SK-N-SH treated with all-trans-retinoic acid at 6 μM for 48 hours (cell line): ENCODE measurements around the gene C10orf62.
"Not testable (repeated sequence)": the region's sequence is repeated elsewhere in the genome, so short reads cannot be mapped to it uniquely, and the experiment has no call there.

ENCODE experiments used
- ATAC-seq: fragments of 200-7000 bp; cut with Tn5 transposase; 3 replicates; pipeline ENCODE4 v1.9.1; 2020; ENCODE audit warnings: mild to moderate bottlenecking, moderate library complexity
- ARNTL ChIP-seq: fragments of 450-650 bp; formaldehyde crosslinking; IDR thresholded peaks from 2 replicates; pipeline ENCODE4 v1.5.0; 2020; ENCODE audit warnings: low read depth, mild to moderate bottlenecking, moderate library complexity, borderline replicate concordance
- BACH2 ChIP-seq: fragments of 250-450 bp; sonication (Bioruptor Pico); IDR thresholded peaks from 2 replicates; pipeline ENCODE4 v1.9.0; 2021; ENCODE audit warnings: mild to moderate bottlenecking, borderline replicate concordance
- CREB5 ChIP-seq: fragments of 250-450 bp; sonication (Bioruptor Pico); IDR thresholded peaks from 2 replicates; pipeline ENCODE4 v1.5.1; 2020; ENCODE audit warnings: low read depth, mild to moderate bottlenecking, moderate library complexity
- CSDC2 ChIP-seq: fragments of 250-450 bp; sonication (Bioruptor Pico); IDR thresholded peaks from 2 replicates; pipeline ENCODE4 v1.5.0; 2020; ENCODE audit warnings: mild to moderate bottlenecking, moderate library complexity
- CSRNP3 ChIP-seq: fragments of 250-450 bp; sonication (Bioruptor Pico); IDR thresholded peaks from 2 replicates; pipeline ENCODE4 v1.5.1; 2021; ENCODE audit warnings: mild to moderate bottlenecking, moderate library complexity
- ESRRG ChIP-seq: fragments of 250-450 bp; sonication (Bioruptor Pico); IDR thresholded peaks from 2 replicates; pipeline ENCODE4 v1.6.1; 2021; ENCODE audit warnings: mild to moderate bottlenecking
- GLIS3 ChIP-seq: fragments of 250-450 bp; sonication (Bioruptor Pico); IDR thresholded peaks from 2 replicates; pipeline ENCODE4 v1.5.0; 2020; ENCODE audit warnings: mild to moderate bottlenecking, moderate library complexity
- ISL1 ChIP-seq: fragments of 250-450 bp; sonication (Bioruptor Pico); IDR thresholded peaks from 2 replicates; pipeline ENCODE4 v2.1.2; 2022; ENCODE audit warnings: mild to moderate bottlenecking, moderate library complexity
- PATZ1 ChIP-seq: fragments of 250-450 bp; sonication (Bioruptor Pico); IDR thresholded peaks from 2 replicates; pipeline ENCODE4 v1.8.0; 2020; ENCODE audit warnings: mild to moderate bottlenecking, moderate library complexity, borderline replicate concordance
- PPARA ChIP-seq: fragments of 250-450 bp; sonication (Bioruptor Pico); IDR thresholded peaks from 2 replicates; pipeline ENCODE4 v1.5.0; 2020; ENCODE audit warnings: mild to moderate bottlenecking, borderline replicate concordance
- RARB ChIP-seq: fragments of 250-450 bp; sonication (Bioruptor Pico); IDR thresholded peaks from 2 replicates; pipeline ENCODE4 v1.8.0; 2021; ENCODE audit warnings: mild to moderate bottlenecking, moderate library complexity
- SNAI2 ChIP-seq: fragments of 250-450 bp; sonication (Bioruptor Pico); IDR thresholded peaks from 2 replicates; pipeline ENCODE4 v1.5.0; 2020; ENCODE audit warnings: mild to moderate bottlenecking, moderate library complexity
- TCF4 ChIP-seq: fragments of 250-450 bp; sonication (Bioruptor Pico); IDR thresholded peaks from 2 replicates; pipeline ENCODE4 v1.8.0; 2021; ENCODE audit warnings: mild to moderate bottlenecking, moderate library complexity, borderline replicate concordance
- ZC3H10 ChIP-seq: fragments of 250-450 bp; sonication (Bioruptor Pico); IDR thresholded peaks from 2 replicates; pipeline ENCODE4 v1.5.1; 2021; ENCODE audit warnings: mild to moderate bottlenecking, moderate library complexity
- ZFP3 ChIP-seq: fragments of 250-450 bp; sonication (Bioruptor Pico); IDR thresholded peaks from 2 replicates; pipeline ENCODE4 v1.5.0; 2020; ENCODE audit warnings: mild to moderate bottlenecking, moderate library complexity
- ZFP30 ChIP-seq: fragments of 450-650 bp; formaldehyde crosslinking; IDR thresholded peaks from 2 replicates; pipeline ENCODE4 v1.5.0; 2022; ENCODE audit warnings: mild to moderate bottlenecking, moderate library complexity
- ZNF565 ChIP-seq: fragments of 450-650 bp; formaldehyde crosslinking; conservative IDR thresholded peaks from 2 replicates; pipeline ENCODE4 v1.5.0; 2020; ENCODE audit warnings: low read depth, mild to moderate bottlenecking, moderate library complexity
- ZNF70 ChIP-seq: fragments of 450-650 bp; formaldehyde crosslinking; IDR thresholded peaks from 2 replicates; pipeline ENCODE4 v1.5.0; 2020; ENCODE audit warnings: mild to moderate bottlenecking, moderate library complexity
- TF ChIP-seq, protein P1 (sequence below): fragments of 250-450 bp; sonication (Bioruptor Pico); IDR thresholded peaks from 2 replicates; pipeline ENCODE4 v1.5.0; 2020; ENCODE audit warnings: mild to moderate bottlenecking, moderate library complexity
- TF ChIP-seq, protein P2 (sequence below): fragments of 250-450 bp; sonication (Bioruptor Pico); IDR thresholded peaks from 2 replicates; pipeline ENCODE4 v1.8.0; 2021; ENCODE audit warnings: low read depth, mild to moderate bottlenecking, moderate library complexity, borderline replicate concordance

Gene C10orf62

DNA sequence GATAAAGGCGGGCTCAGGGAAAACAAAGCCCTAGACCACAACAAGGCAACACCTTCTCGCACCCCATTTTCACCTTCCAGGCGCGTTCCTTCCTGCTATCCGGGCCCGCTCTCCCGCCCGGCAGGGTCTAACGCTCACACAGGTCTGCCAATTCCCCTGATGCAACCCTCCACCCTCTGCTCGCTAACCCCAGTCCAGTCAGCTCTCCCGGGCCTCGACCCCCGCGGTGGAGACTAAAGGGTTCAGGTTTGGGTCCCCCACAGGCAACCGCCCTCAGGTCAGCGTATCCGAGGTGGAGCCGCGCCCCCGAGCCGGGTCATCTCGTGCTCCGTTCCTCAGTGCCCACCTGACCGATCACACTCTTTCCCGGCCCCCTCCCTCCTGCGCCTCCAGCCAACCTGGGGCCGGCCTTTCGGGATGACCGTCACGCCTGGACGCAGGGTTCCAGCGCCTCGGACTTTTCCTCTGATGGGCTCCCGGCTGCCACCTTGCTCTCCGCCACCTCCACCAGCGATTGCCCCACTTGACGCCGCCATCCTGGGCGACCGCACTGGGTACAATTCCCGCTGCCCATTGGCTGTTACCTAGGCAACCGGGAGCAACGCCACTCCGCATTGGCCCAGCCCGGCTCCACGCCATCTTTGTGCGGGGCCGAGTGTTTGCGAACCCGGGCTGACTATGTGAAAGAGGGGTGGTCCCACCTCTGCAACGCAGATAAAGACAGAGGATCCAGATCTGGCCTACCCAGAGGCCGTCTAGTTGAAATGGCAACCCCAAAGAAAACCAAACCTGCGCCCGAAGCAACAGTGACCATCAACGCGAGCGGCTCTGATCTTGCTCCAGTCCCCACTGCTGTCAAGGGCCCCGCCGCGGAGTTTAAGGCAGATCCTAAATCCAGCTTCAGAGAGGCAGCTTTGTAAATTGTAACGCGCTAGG, 43.7 kb downstream of the C10orf62 start, which contains the start of gene MORN4:
TSS of gene MORN4 (minus strand) at position 552 of the 936 bp plus-strand sequence. CDS start 13,847 bp downstream, outside the sequence.
- TF ChIP-seq ZFP3 (CRISPR knock-in tag) (peak; percentile 49; the same call in 1 of the 2 replicates), SNAI2 (CRISPR knock-in tag) (peak; percentile 75; the same call in 1 of the 2 replicates), CSRNP3 (no peak)
- TF ChIP-seq, protein P1, sequence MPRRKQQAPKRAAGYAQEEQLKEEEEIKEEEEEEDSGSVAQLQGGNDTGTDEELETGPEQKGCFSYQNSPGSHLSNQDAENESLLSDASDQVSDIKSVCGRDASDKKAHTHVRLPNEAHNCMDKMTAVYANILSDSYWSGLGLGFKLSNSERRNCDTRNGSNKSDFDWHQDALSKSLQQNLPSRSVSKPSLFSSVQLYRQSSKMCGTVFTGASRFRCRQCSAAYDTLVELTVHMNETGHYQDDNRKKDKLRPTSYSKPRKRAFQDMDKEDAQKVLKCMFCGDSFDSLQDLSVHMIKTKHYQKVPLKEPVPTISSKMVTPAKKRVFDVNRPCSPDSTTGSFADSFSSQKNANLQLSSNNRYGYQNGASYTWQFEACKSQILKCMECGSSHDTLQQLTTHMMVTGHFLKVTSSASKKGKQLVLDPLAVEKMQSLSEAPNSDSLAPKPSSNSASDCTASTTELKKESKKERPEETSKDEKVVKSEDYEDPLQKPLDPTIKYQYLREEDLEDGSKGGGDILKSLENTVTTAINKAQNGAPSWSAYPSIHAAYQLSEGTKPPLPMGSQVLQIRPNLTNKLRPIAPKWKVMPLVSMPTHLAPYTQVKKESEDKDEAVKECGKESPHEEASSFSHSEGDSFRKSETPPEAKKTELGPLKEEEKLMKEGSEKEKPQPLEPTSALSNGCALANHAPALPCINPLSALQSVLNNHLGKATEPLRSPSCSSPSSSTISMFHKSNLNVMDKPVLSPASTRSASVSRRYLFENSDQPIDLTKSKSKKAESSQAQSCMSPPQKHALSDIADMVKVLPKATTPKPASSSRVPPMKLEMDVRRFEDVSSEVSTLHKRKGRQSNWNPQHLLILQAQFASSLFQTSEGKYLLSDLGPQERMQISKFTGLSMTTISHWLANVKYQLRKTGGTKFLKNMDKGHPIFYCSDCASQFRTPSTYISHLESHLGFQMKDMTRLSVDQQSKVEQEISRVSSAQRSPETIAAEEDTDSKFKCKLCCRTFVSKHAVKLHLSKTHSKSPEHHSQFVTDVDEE, result no peak
- ATAC-seq, result peak; percentile 99

GRCh38 chr10:97633921-97634320, 44.4 kb downstream of the C10orf62 start:
- TF ChIP-seq ZNF565 (CRISPR knock-in tag), result no peak
- no peak for TF ChIP-seq GLIS3 (CRISPR knock-in tag)
- TF ChIP-seq BACH2 (CRISPR knock-in tag), result no peak
- ATAC-seq, result peak; percentile 14; the same call in 1 of the 3 replicates

- TF ChIP-seq RARB (CRISPR knock-in tag) (no peak), ISL1 (CRISPR knock-in tag) (no peak), TCF4 (CRISPR knock-in tag) (no peak), ZFP3 (CRISPR knock-in tag) (no peak), ZNF70 (CRISPR knock-in tag) (no peak), CSDC2 (no peak)
- ATAC-seq, result no peak
Observed at GRCh38 chr10:97635577-97635976, 46.1 kb downstream of the C10orf62 start.

DNA sequence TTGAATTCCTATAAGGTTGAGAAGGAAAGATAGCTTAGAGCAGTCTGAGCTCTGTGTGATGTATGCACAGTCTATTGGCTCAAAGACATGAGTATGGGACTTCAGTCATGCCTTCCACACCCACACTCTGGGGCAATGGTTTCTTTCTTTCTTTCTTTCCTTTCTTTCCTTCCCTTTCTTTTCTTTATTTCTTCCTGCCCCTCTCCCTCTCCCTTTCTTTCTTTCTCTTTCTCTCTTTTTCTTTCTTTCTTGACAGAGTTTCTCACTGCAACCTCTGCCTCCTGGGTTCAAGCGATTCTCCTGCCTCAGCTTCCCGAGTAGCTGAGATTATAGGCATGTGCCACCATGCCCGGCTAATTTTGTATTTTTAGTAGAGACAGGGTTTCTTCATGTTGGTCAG, 49.6 kb downstream of the C10orf62 start:
- ATAC-seq, result not testable (repeated sequence)

- TF ChIP-seq RARB (CRISPR knock-in tag), result no peak
- TF ChIP-seq TCF4 (CRISPR knock-in tag), result no peak
- no peak for TF ChIP-seq ESRRG (CRISPR knock-in tag)
- no peak for TF ChIP-seq ZFP30
- TF ChIP-seq PATZ1 (CRISPR knock-in tag), result no peak
- no peak for TF ChIP-seq ARNTL (CRISPR knock-in tag)
- TF ChIP-seq BACH2 (CRISPR knock-in tag), result no peak
- no peak for TF ChIP-seq ISL1 (CRISPR knock-in tag)
- TF ChIP-seq CREB5, result no peak
- no peak for TF ChIP-seq ZNF70 (CRISPR knock-in tag)
- TF ChIP-seq ZC3H10 (CRISPR knock-in tag), result no peak
- no peak for TF ChIP-seq PPARA
- TF ChIP-seq SNAI2 (CRISPR knock-in tag), result no peak
- no peak for TF ChIP-seq ZNF565 (CRISPR knock-in tag)
- no peak for TF ChIP-seq CSDC2
- TF ChIP-seq, protein P2, sequence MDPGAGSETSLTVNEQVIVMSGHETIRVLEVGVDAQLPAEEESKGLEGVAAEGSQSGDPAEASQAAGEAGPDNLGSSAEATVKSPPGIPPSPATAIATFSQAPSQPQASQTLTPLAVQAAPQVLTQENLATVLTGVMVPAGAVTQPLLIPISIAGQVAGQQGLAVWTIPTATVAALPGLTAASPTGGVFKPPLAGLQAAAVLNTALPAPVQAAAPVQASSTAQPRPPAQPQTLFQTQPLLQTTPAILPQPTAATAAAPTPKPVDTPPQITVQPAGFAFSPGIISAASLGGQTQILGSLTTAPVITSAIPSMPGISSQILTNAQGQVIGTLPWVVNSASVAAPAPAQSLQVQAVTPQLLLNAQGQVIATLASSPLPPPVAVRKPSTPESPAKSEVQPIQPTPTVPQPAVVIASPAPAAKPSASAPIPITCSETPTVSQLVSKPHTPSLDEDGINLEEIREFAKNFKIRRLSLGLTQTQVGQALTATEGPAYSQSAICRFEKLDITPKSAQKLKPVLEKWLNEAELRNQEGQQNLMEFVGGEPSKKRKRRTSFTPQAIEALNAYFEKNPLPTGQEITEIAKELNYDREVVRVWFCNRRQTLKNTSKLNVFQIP, result no peak
- TF ChIP-seq, all 23 proteins: peak for 0
- ATAC-seq, result peak; percentile 99
Observed at GRCh38 chr10:97640174-97640867, 50.8 kb downstream of the C10orf62 start, which contains the start of gene PI4K2A. Gene PI4K2A (plus strand): TSS chr10:97640671. CDS start chr10:97640743, 72 bp downstream.
